ENCODE data around the gene PCLO. TPM values are rescaled to one million over a fixed set of nuclear protein-coding genes. Genes with fewer than 3 reads are reported as not detected.

PCLO gene
- total and polyA plus RNA-seq, 2 of the 8 experiments (the other 6 are each of a cell fraction or from before 2014, with no cell fraction given) = 1.5 to 3.2 TPM

DNA sequence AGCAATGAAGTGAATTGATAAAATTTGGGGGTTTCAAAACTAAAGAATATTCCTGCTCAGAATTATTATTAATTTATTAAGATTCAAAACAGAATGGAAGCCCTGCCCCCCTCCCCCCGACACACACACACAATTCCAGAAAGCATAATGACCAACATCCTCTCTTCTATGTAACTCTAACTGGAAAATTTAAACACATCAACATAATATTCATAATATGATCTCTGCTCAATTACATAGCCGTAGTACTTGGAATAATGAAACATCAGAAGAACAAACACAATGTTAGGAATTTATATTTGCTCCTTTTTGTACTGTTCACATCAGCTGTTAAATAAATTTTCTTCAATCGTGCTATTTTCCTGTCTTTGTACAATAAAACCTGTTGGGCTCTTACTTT is 20.8 kb downstream of the PCLO start:
- no peaks in the 10 kb centered on the region for H3K23me2 ChIP-seq (ENCODE audit: low read depth, low read length)
- H3K4me3 ChIP-seq (ENCODE audit: extremely low read depth in 1 of 4, insufficient read depth in 2 of 4, low read depth in 3 of 4, low read length in 4 of 4) = no peak overlapping the region
- H3K79me1 ChIP-seq (ENCODE audit: low read depth, low read length) = no peaks in the 10 kb centered on the region; the same call in 1 of the 2 replicates
- POLR2A ChIA-PET (ENCODE audit: partially characterized antibody) = no interaction called here
- peaks cover 0 to 4% (median 0%) of the 10 kb centered on the region in 4 experiments; a peak in 1 of 7 replicates for H3K4me1 ChIP-seq (replicated peaks in 1 of 4; ENCODE audit: control insufficient read depth in 3 of 4, insufficient read depth in 4 of 4, low read length in 3 of 4)
- no peak overlapping the region for H3K4me2 ChIP-seq (ENCODE audit: insufficient read depth in 1 of 2, low read depth in 2 of 2, low read length in 2 of 2)
- H3K36me3 ChIP-seq (ENCODE audit: control insufficient read depth in 2 of 4, insufficient read depth in 4 of 4, low read length in 3 of 4) = no peaks in the 10 kb centered on the region
- no peak overlapping the region for H3K27ac ChIP-seq (ENCODE audit: low read depth, low read length)
- H3K79me2 ChIP-seq (ENCODE audit: control insufficient read depth in 1 of 2, insufficient read depth in 2 of 2, low read length in 2 of 2) = no peaks in the 10 kb centered on the region
- H2AK5ac ChIP-seq (ENCODE audit: low read depth, low read length) = no peak overlapping the region
- H2BK5ac ChIP-seq (ENCODE audit: low read depth, low read length) = no peak overlapping the region
- H4K20me1 ChIP-seq (replicated peaks in 1 of 2; ENCODE audit: control insufficient read depth in 1 of 2, insufficient read depth in 2 of 2, low read length in 2 of 2) = no peaks in the 10 kb centered on the region
- H3K9me3 ChIP-seq (ENCODE audit: insufficient read depth in 2 of 2, low read depth in 1 of 2, low read length in 1 of 2) = no peaks in the 10 kb centered on the region
- no peak overlapping the region for H4K5ac ChIP-seq (ENCODE audit: insufficient read length, low read depth, low read length)
- no peak overlapping the region for H2BK120ac ChIP-seq (replicated peaks; ENCODE audit: low read depth, low read length)
- CTCF ChIA-PET (ENCODE audit: partially characterized antibody) = interaction anchor here (1.0 kb wide), 1 partner anchor 21 kb away, joined by 3 read pairs; the partner anchor contains the start of gene PCLO
- peak; percentile 19 for FAIRE-seq
- H3K9ac ChIP-seq (replicated peaks in 1 of 4; ENCODE audit: extremely low read depth in 1 of 4, low read depth in 3 of 4, low read length in 3 of 4) = no peak overlapping the region
- H3K18ac ChIP-seq (ENCODE audit: extremely low read depth, low read length) = no peak overlapping the region
- H2BK15ac ChIP-seq (ENCODE audit: low read length) = no peak overlapping the region
- no peaks in the 10 kb centered on the region for H3K27me3 ChIP-seq (replicated peaks in 1 of 4; ENCODE audit: control insufficient read depth in 3 of 4, extremely low read depth in 1 of 4, insufficient read depth in 3 of 4, low read length in 3 of 4)
- no peak overlapping the region for H3K14ac ChIP-seq (ENCODE audit: insufficient read length)
- no peak overlapping the region for H3K4ac ChIP-seq (replicated peaks; ENCODE audit: insufficient read length, low read depth, low read length)
- no peak overlapping the region for H2BK20ac ChIP-seq (ENCODE audit: low read length)
- no peak for DNase-seq (ENCODE audit: low read depth in 1 of 2, low spot score in 2 of 2)
- H3K56ac ChIP-seq (replicated peaks; ENCODE audit: insufficient read length, low read depth, low read length) = no peak overlapping the region
- no peak overlapping the region for H4K91ac ChIP-seq (replicated peaks; ENCODE audit: insufficient read length, low read length)
- no peak overlapping the region for H4K8ac ChIP-seq (ENCODE audit: extremely low read depth, insufficient read depth, low read length)
- H3K23ac ChIP-seq (ENCODE audit: insufficient read length) = no peak overlapping the region
- no peak overlapping the region for H2AFZ ChIP-seq (ENCODE audit: low read length)
- no peak overlapping the region for H2BK12ac ChIP-seq (ENCODE audit: low read depth, low read length)
- WGBS, 2 experiments (ENCODE audit: extremely low coverage in 1 of 2, insufficient coverage in 1 of 2, insufficient read length in 1 of 2, insufficient replicate concordance in 2 of 2, low coverage in 1 of 2, low lambda C conversion rate in 2 of 2, missing lambda C conversion rate in 1 of 2) = 80% methylated on average over 3 of the region's 3 CpGs; no CpG with 5 or more reads in 1 of the 2 experiments
- TF ChIP-seq JUND (IDR thresholded peaks at IDR 0.05; ENCODE audit: low read length) (no peak), BCL11A (IDR thresholded peaks at IDR 0.05; ENCODE audit: low read depth in 2 of 2, low read length in 2 of 2) (no peak), SIRT6 (IDR thresholded peaks at IDR 0.05; ENCODE audit: low read length) (no peak), CHD1 (IDR thresholded peaks at IDR 0.05; ENCODE audit: low read depth, low read length) (no peak), GTF2F1 (IDR thresholded peaks at IDR 0.05; ENCODE audit: borderline replicate concordance, low read depth, low read length) (no peak), HDAC6 (IDR thresholded peaks at IDR 0.05; ENCODE audit: low read depth, low read length) (no peak), JUN (IDR thresholded peaks at IDR 0.05; ENCODE audit: low read depth, low read length) (no peak)
